GM12878 (cell line): Measurements from ENCODE around the gene CSF1. TPM values are rescaled to one million over a fixed set of nuclear protein-coding genes. Genes with fewer than 3 reads are reported as not detected.

Experiments
- ATAC-seq: fragments of 200-7000 bp; cut with Tn5 transposase; 3 replicates; pipeline ENCODE4 v1.9.1; 2020; ENCODE audit warnings: mild to moderate bottlenecking, moderate library complexity
- BruUV-seq: library from RNA; stranded (reverse); fragments of 400-500 nt; replicated peaks from 2 replicates; lab custom pipeline; 2021; lab: Mats Ljungman, UMichigan
- CTCF ChIA-PET: fragments of 300-600 bp; sonication (Branson Sonifier 250); formaldehyde crosslinking; extraction: SDS; loops from one replicate; lab custom pipeline; 2021; ENCODE audit warnings: inconsistent platforms; lab: Yijun Ruan, JAX
- POLR2A ChIA-PET: fragments of 350-600 bp; formaldehyde crosslinking; extraction: SDS; loops from one replicate; lab custom pipeline; 2021; ENCODE audit warnings: inconsistent platforms; lab: Charles Lee
- RAD21 ChIA-PET: fragments of 300-600 bp; sonication (Branson Sonifier 250); formaldehyde crosslinking; loops from one replicate; lab custom pipeline; 2023; ENCODE audit warnings: antibody characterized with exemption; ENCODE audit not compliant: unreplicated experiment; lab: Charles Lee
- SMC1A ChIA-PET: fragments of 300-600 bp; sonication (Branson Sonifier 250); formaldehyde crosslinking; loops from one replicate; lab custom pipeline; 2023; ENCODE audit not compliant: unreplicated experiment, uncharacterized antibody; lab: Charles Lee
- DNase-seq: peaks from one replicate; pipeline ENCODE4 v3.0.0-alpha.2; 2011; ENCODE audit warnings: low read depth, low spot score
- FAIRE-seq: peaks from 3 replicates; lab custom pipeline; 2011; peaks lifted over from hg19 to GRCh38; lab: Jason Lieb, UNC
- H2AFZ ChIP-seq: 2 replicates; pipeline ENCODE4 v1.6.0; 2011; ENCODE audit warnings: low read depth, low read length, control low read depth; ENCODE audit not compliant: control insufficient read depth
- H3K27ac ChIP-seq: 2 replicates; pipeline ENCODE4 v1.5.1; 2011; ENCODE audit warnings: control low read depth; ENCODE audit not compliant: control insufficient read depth, insufficient read depth
- H3K27me3 ChIP-seq, 2 experiments: replicated peaks in 1 of 2; 2 replicates each; pipeline versions ENCODE4 v1.6.0 to v1.6.1; 2011; ENCODE audit warnings: low read length in 1 of 2; ENCODE audit not compliant: control insufficient read depth in 2 of 2, insufficient read depth in 2 of 2
- H3K36me3 ChIP-seq, 2 experiments: 2 replicates each; pipeline ENCODE4 v1.5.1; 2011; ENCODE audit warnings: low read length in 1 of 2; ENCODE audit not compliant: control insufficient read depth in 2 of 2, insufficient read depth in 2 of 2
- H3K4me1 ChIP-seq: 2 replicates; pipeline ENCODE4 v1.6.1; 2011; ENCODE audit warnings: mild to moderate bottlenecking, low read length, moderate library complexity, mixed read lengths; ENCODE audit not compliant: control insufficient read depth, insufficient read depth
- H3K4me2 ChIP-seq: 2 replicates; pipeline ENCODE4 v1.6.0; 2011; ENCODE audit warnings: control low read depth; ENCODE audit not compliant: control insufficient read depth, insufficient read depth
- H3K4me3 ChIP-seq: fragments of 200-600 bp; sonication (generic); 2 replicates; pipeline ENCODE4 v1.5.1; 2016
- H3K79me2 ChIP-seq: 2 replicates; pipeline ENCODE4 v1.6.0; 2011; ENCODE audit warnings: low read length; ENCODE audit not compliant: control insufficient read depth, insufficient read depth
- H3K9ac ChIP-seq: 2 replicates; pipeline ENCODE4 v1.8.0; 2011; ENCODE audit warnings: low read length, control low read depth, mixed read lengths; ENCODE audit not compliant: control insufficient read depth, insufficient read depth
- H3K9me3 ChIP-seq: replicated peaks from 3 replicates; pipeline ENCODE4 v1.5.1; 2011; ENCODE audit warnings: mild to moderate bottlenecking, low read length; ENCODE audit not compliant: control insufficient read depth, insufficient read depth
- H4K20me1 ChIP-seq: 2 replicates; pipeline ENCODE4 v1.6.0; 2011; ENCODE audit not compliant: control insufficient read depth, insufficient read depth
- NBN ChIP-seq: fragments of 450-650 bp; IDR thresholded peaks from 2 replicates; pipeline ENCODE4 v1.6.1; 2016
- PRDM15 ChIP-seq: fragments of 450-650 bp; formaldehyde crosslinking; IDR thresholded peaks from 2 replicates; pipeline ENCODE4 v1.4.0; 2020; ENCODE audit warnings: mild to moderate bottlenecking, moderate library complexity
- RCOR1 ChIP-seq: conservative IDR thresholded peaks from 2 replicates; pipeline ENCODE4 v1.6.1; 2012; ENCODE audit warnings: low read depth, low read length, improper control_type of control experiment
- TCF7 ChIP-seq: IDR thresholded peaks from 2 replicates; pipeline ENCODE4 v1.6.1; 2014; ENCODE audit warnings: antibody characterized with exemption, borderline replicate concordance
- ZBTB4 ChIP-seq: fragments of 450-650 bp; formaldehyde crosslinking; IDR thresholded peaks from 2 replicates; pipeline ENCODE4 v1.4.0; 2022; ENCODE audit warnings: mild to moderate bottlenecking, moderate library complexity
- WGBS: methylation state at CpG from one replicate; pipeline ENCODE4 v1.1.6; 2016; ENCODE audit warnings: low lambda C conversion rate; ENCODE audit not compliant: insufficient replicate concordance, insufficient coverage; ENCODE audit errors: missing lambda C conversion rate; 5-methylcytosine and 5-hydroxymethylcytosine counted together
- in situ Hi-C: fragments of 300-500 bp; cut with MboI; formaldehyde crosslinking; loops from 9 replicates; pipeline ENCODE4 v1.14.3; 2018; ENCODE audit warnings: mixed read lengths
- intact Hi-C: fragments of 100-400 bp; cut with micrococcal nuclease; formaldehyde crosslinking; loops from one replicate; pipeline ENCODE4 v1.14.2; 2022; ENCODE audit not compliant: unreplicated experiment
- polyA plus RNA-seq, 11 experiments: library from polyadenylated mRNA; depleted of rRNA in 4 of 11; unstranded in 6 of 11; stranded (reverse) in 5 of 11; fragments of >200 nt; fragmentation: Nextera tagmentation in 4 of 11; fragmentation: Illumina TruSeq in 1 of 11; extraction: Ambion mirVana in 4 of 11; extraction: Trizol in 1 of 11; gene quantifications; 1 replicate in 1 of 11; 2 replicates in 10 of 11; pipeline versions ENCODE4 v1.2.1 to v1.2.3, GENCODE V29; 2011 to 2016; ENCODE audit warnings: inconsistent platforms in 2 of 11, missing spikeins in 2 of 11, low read depth in 1 of 11
- total RNA-seq, 4 experiments: library from RNA; depleted of rRNA in 3 of 4; stranded (reverse); fragments of >200 nt in 3 of 4; fragmentation: Illumina TruSeq in 1 of 4; extraction: Trizol in 1 of 4; gene quantifications; 2 replicates each; pipeline versions ENCODE4 v1.2.1 to v1.2.3, GENCODE V29; 2013 to 2021
- TF ChIP-seq, protein P1 (sequence below): fragments of 450-650 bp; formaldehyde crosslinking; IDR thresholded peaks from 2 replicates; pipeline ENCODE4 v1.5.0; 2022; ENCODE audit warnings: mild to moderate bottlenecking, missing genetic modification characterization

Gene CSF1
- total and polyA plus RNA-seq, 10 of the 15 experiments (the other 5 are each of a cell fraction or from before 2014, with no cell fraction given): 1.2 to 32.4 (median 13.0) TPM

DNA sequence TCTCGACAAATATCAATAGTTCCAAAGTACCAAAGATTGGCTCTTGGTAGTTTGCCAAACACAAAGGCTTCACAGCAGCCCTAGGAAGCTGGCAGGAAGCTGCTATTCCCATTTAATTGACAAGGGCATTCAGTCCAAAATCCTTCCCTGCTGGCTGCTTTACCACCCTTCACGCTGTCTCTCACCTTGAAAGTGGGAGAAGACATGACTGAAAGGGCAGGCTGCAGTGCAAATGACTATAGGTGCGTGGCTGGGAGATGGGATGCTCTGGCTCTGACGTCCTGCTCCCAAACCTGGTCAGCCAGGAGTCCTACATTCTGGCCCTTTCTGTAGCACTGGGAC, 3.8 kb upstream of the CSF1 start (continued):
- TF ChIP-seq, protein P1, sequence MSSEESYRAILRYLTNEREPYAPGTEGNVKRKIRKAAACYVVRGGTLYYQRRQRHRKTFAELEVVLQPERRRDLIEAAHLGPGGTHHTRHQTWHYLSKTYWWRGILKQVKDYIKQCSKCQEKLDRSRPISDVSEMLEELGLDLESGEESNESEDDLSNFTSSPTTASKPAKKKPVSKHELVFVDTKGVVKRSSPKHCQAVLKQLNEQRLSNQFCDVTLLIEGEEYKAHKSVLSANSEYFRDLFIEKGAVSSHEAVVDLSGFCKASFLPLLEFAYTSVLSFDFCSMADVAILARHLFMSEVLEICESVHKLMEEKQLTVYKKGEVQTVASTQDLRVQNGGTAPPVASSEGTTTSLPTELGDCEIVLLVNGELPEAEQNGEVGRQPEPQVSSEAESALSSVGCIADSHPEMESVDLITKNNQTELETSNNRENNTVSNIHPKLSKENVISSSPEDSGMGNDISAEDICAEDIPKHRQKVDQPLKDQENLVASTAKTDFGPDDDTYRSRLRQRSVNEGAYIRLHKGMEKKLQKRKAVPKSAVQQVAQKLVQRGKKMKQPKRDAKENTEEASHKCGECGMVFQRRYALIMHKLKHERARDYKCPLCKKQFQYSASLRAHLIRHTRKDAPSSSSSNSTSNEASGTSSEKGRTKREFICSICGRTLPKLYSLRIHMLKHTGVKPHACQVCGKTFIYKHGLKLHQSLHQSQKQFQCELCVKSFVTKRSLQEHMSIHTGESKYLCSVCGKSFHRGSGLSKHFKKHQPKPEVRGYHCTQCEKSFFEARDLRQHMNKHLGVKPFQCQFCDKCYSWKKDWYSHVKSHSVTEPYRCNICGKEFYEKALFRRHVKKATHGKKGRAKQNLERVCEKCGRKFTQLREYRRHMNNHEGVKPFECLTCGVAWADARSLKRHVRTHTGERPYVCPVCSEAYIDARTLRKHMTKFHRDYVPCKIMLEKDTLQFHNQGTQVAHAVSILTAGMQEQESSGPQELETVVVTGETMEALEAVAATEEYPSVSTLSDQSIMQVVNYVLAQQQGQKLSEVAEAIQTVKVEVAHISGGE (CRISPR knock-in tag): no peak
- TF ChIP-seq TCF7 (no peak), ZBTB4 (CRISPR knock-in tag) (no peak)

DNA sequence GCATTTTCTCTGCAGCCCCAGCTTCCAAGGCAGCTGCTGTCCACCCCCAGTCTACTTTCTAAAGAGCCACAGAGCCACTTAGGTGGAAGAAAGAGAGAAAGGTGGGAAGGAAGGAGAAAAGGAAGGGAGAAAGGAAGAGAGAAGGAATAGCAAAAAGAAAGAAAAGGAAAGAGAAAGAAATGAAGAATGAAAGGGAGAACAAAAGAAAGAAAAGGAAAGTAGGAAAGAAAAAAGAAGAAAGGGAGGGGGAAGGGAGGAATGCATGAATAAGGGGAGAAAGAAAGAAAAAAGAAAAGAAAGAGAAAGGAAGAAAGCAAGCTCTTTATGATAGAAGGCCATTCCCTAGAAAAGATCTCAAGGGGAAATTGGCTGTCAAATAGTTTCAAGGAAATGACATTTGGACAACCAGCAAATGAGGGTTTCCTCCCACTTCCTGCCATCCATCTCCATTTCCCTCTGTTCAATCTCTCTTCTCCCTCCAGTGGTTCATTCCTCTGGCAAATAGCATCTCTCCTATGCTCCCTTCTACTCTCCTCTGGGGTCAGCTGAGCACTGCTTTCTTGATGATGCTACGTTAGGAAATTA, 3.4 kb upstream of the CSF1 start:
- in situ Hi-C loops: no loop called here

More for the DNA sequence above, 3.4 kb upstream of the CSF1 start:
- ChIA-PET CTCF (interaction anchor here (1.5 to 5.9 kb wide), 2 partner anchors 77 to 130 kb away, joined by 6 to 30 read pairs; partner anchors contain the start of gene AHCYL1), RAD21 (interaction anchor here (1.6 to 2.2 kb wide), 2 partner anchors 77 kb away, joined by 9 to 11 read pairs; partner anchors contain the start of gene AHCYL1), POLR2A (interaction anchor here (2.8 kb wide), 1 partner anchor 20 kb away, joined by 7 read pairs; no protein-coding TSS in a partner anchor), SMC1A (interaction anchor here (0.6 to 1.7 kb wide), 7 partner anchors 11 to 737 kb away, joined by 3 to 4 read pairs (median 3); no protein-coding TSS in a partner anchor)
- TF ChIP-seq PRDM15 (CRISPR knock-in tag) (no peak), NBN (0 out of 2 replicates have a peak, but pooled peaks have one; percentile 16), RCOR1 (no peak)
- 94% methylated on average over 1 of the region's 1 CpG for WGBS
- intact Hi-C loops: no loop called here
- H3K9me3 ChIP-seq: no peaks in the 10 kb centered on the region
- no peak overlapping the region for H3K27ac ChIP-seq
- no TSS peak for BruUV-seq
- peaks cover 19% of the 10 kb centered on the region for H3K79me2 ChIP-seq
- no peaks in the 10 kb centered on the region for H4K20me1 ChIP-seq
- no peaks in the 10 kb centered on the region for H3K27me3 ChIP-seq
- H3K4me1 ChIP-seq: peaks cover 20% of the 10 kb centered on the region
- no peak overlapping the region for H3K4me2 ChIP-seq
- DNase-seq (no peak), FAIRE-seq (no peak), ATAC-seq (no peak)
- H3K9ac ChIP-seq: no peak overlapping the region
- no peak overlapping the region for H3K4me3 ChIP-seq
- no peak overlapping the region for H2AFZ ChIP-seq
- H3K36me3 ChIP-seq: no peaks in the 10 kb centered on the region
